ENCODE results near the gene SMARCC2. TPM values are rescaled to one million over a fixed set of nuclear protein-coding genes. Genes with fewer than 3 reads are reported as not detected.

Gene SMARCC2
- total and polyA plus RNA-seq, 2 of the 13 experiments (the other 11 are each of a cell fraction or from before 2014, with no cell fraction given): 21.3 to 24.1 TPM

- TF ChIP-seq, protein P1, sequence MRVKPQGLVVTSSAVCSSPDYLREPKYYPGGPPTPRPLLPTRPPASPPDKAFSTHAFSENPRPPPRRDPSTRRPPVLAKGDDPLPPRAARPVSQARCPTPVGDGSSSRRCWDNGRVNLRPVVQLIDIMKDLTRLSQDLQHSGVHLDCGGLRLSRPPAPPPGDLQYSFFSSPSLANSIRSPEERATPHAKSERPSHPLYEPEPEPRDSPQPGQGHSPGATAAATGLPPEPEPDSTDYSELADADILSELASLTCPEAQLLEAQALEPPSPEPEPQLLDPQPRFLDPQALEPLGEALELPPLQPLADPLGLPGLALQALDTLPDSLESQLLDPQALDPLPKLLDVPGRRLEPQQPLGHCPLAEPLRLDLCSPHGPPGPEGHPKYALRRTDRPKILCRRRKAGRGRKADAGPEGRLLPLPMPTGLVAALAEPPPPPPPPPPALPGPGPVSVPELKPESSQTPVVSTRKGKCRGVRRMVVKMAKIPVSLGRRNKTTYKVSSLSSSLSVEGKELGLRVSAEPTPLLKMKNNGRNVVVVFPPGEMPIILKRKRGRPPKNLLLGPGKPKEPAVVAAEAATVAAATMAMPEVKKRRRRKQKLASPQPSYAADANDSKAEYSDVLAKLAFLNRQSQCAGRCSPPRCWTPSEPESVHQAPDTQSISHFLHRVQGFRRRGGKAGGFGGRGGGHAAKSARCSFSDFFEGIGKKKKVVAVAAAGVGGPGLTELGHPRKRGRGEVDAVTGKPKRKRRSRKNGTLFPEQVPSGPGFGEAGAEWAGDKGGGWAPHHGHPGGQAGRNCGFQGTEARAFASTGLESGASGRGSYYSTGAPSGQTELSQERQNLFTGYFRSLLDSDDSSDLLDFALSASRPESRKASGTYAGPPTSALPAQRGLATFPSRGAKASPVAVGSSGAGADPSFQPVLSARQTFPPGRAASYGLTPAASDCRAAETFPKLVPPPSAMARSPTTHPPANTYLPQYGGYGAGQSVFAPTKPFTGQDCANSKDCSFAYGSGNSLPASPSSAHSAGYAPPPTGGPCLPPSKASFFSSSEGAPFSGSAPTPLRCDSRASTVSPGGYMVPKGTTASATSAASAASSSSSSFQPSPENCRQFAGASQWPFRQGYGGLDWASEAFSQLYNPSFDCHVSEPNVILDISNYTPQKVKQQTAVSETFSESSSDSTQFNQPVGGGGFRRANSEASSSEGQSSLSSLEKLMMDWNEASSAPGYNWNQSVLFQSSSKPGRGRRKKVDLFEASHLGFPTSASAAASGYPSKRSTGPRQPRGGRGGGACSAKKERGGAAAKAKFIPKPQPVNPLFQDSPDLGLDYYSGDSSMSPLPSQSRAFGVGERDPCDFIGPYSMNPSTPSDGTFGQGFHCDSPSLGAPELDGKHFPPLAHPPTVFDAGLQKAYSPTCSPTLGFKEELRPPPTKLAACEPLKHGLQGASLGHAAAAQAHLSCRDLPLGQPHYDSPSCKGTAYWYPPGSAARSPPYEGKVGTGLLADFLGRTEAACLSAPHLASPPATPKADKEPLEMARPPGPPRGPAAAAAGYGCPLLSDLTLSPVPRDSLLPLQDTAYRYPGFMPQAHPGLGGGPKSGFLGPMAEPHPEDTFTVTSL (CRISPR knock-in tag; IDR thresholded peaks at IDR 0.05; ENCODE audit: borderline replicate concordance): peak; percentile 68; the same call in 1 of the 2 replicates
- TF ChIP-seq KDM2A (CRISPR knock-in tag; IDR thresholded peaks at IDR 0.05; ENCODE audit: borderline replicate concordance, low read depth) (0 out of 2 replicates have a peak, but pooled peaks have one; percentile 18), ARID2 (CRISPR knock-in tag; IDR thresholded peaks at IDR 0.05; ENCODE audit: borderline replicate concordance) (peak; percentile 27; the same call in 1 of the 2 replicates), SIN3A (IDR thresholded peaks at IDR 0.05; ENCODE audit: borderline replicate concordance, low read depth, low read length) (peak; percentile 25; the same call in 1 of the 2 replicates), FOXO4 (CRISPR knock-in tag; conservative IDR thresholded peaks at IDR 0.05) (0 out of 2 replicates have a peak, but pooled peaks have one; percentile 75), GMEB1 (CRISPR knock-in tag; IDR thresholded peaks at IDR 0.05; ENCODE audit: borderline replicate concordance) (peak; percentile 19), FOXM1 (CRISPR knock-in tag; IDR thresholded peaks at IDR 0.05) (no peak), SALL2 (CRISPR knock-in tag; IDR thresholded peaks at IDR 0.05) (peak; percentile 21; the same call in 1 of the 2 replicates), CHD4 (IDR thresholded peaks at IDR 0.05; ENCODE audit: borderline replicate concordance, low read length) (peak; percentile 15; the same call in 1 of the 2 replicates), NFIC (IDR thresholded peaks at IDR 0.05; ENCODE audit: low read length) (no peak)
- TF ChIP-seq, protein P2, sequence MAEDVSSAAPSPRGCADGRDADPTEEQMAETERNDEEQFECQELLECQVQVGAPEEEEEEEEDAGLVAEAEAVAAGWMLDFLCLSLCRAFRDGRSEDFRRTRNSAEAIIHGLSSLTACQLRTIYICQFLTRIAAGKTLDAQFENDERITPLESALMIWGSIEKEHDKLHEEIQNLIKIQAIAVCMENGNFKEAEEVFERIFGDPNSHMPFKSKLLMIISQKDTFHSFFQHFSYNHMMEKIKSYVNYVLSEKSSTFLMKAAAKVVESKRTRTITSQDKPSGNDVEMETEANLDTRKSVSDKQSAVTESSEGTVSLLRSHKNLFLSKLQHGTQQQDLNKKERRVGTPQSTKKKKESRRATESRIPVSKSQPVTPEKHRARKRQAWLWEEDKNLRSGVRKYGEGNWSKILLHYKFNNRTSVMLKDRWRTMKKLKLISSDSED (CRISPR knock-in tag; IDR thresholded peaks at IDR 0.05): no peak
- TF ChIP-seq, protein P3, sequence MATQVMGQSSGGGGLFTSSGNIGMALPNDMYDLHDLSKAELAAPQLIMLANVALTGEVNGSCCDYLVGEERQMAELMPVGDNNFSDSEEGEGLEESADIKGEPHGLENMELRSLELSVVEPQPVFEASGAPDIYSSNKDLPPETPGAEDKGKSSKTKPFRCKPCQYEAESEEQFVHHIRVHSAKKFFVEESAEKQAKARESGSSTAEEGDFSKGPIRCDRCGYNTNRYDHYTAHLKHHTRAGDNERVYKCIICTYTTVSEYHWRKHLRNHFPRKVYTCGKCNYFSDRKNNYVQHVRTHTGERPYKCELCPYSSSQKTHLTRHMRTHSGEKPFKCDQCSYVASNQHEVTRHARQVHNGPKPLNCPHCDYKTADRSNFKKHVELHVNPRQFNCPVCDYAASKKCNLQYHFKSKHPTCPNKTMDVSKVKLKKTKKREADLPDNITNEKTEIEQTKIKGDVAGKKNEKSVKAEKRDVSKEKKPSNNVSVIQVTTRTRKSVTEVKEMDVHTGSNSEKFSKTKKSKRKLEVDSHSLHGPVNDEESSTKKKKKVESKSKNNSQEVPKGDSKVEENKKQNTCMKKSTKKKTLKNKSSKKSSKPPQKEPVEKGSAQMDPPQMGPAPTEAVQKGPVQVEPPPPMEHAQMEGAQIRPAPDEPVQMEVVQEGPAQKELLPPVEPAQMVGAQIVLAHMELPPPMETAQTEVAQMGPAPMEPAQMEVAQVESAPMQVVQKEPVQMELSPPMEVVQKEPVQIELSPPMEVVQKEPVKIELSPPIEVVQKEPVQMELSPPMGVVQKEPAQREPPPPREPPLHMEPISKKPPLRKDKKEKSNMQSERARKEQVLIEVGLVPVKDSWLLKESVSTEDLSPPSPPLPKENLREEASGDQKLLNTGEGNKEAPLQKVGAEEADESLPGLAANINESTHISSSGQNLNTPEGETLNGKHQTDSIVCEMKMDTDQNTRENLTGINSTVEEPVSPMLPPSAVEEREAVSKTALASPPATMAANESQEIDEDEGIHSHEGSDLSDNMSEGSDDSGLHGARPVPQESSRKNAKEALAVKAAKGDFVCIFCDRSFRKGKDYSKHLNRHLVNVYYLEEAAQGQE (IDR thresholded peaks at IDR 0.05; ENCODE audit: borderline replicate concordance in 1 of 2, low read depth in 1 of 2, low read length in 2 of 2): peak in 1 of 2 experiments; percentile 11; a peak in 1 of 4 replicates
Observed at GRCh38 chr12:56230432-56231183, 41.3 kb upstream of the SMARCC2 start (continued).
